GM12878 (cell line): ENCODE data around the gene RPS6KA5. TPM values are rescaled to one million over a fixed set of nuclear protein-coding genes. Genes with fewer than 3 reads are reported as not detected.

Experiments
- ATAC-seq: fragments of 200-7000 bp; cut with Tn5 transposase; 3 replicates; pipeline ENCODE4 v1.9.1; 2020; ENCODE audit warnings: mild to moderate bottlenecking, moderate library complexity
- BruUV-seq: library from RNA; stranded (reverse); fragments of 400-500 nt; replicated peaks from 2 replicates; lab custom pipeline; 2021; lab: Mats Ljungman, UMichigan
- CTCF ChIA-PET: fragments of 300-600 bp; sonication (Branson Sonifier 250); formaldehyde crosslinking; extraction: SDS; loops from one replicate; lab custom pipeline; 2021; ENCODE audit warnings: inconsistent platforms; lab: Yijun Ruan, JAX
- POLR2A ChIA-PET: fragments of 350-600 bp; formaldehyde crosslinking; extraction: SDS; loops from one replicate; lab custom pipeline; 2021; ENCODE audit warnings: inconsistent platforms; lab: Charles Lee
- RAD21 ChIA-PET: fragments of 300-600 bp; sonication (Branson Sonifier 250); formaldehyde crosslinking; loops from one replicate; lab custom pipeline; 2023; ENCODE audit warnings: antibody characterized with exemption; ENCODE audit not compliant: unreplicated experiment; lab: Charles Lee
- SMC1A ChIA-PET: fragments of 300-600 bp; sonication (Branson Sonifier 250); formaldehyde crosslinking; loops from one replicate; lab custom pipeline; 2023; ENCODE audit not compliant: unreplicated experiment, uncharacterized antibody; lab: Charles Lee
- DNase-seq: peaks from one replicate; pipeline ENCODE4 v3.0.0-alpha.2; 2011; ENCODE audit warnings: low read depth, low spot score
- FAIRE-seq: peaks from 3 replicates; lab custom pipeline; 2011; peaks lifted over from hg19 to GRCh38; lab: Jason Lieb, UNC
- H2AFZ ChIP-seq: 2 replicates; pipeline ENCODE4 v1.6.0; 2011; ENCODE audit warnings: low read depth, low read length, control low read depth; ENCODE audit not compliant: control insufficient read depth
- H3K27ac ChIP-seq: 2 replicates; pipeline ENCODE4 v1.5.1; 2011; ENCODE audit warnings: control low read depth; ENCODE audit not compliant: control insufficient read depth, insufficient read depth
- H3K27me3 ChIP-seq, 2 experiments: replicated peaks in 1 of 2; 2 replicates each; pipeline versions ENCODE4 v1.6.0 to v1.6.1; 2011; ENCODE audit warnings: low read length in 1 of 2; ENCODE audit not compliant: control insufficient read depth in 2 of 2, insufficient read depth in 2 of 2
- H3K36me3 ChIP-seq, 2 experiments: 2 replicates each; pipeline ENCODE4 v1.5.1; 2011; ENCODE audit warnings: low read length in 1 of 2; ENCODE audit not compliant: control insufficient read depth in 2 of 2, insufficient read depth in 2 of 2
- H3K4me1 ChIP-seq: 2 replicates; pipeline ENCODE4 v1.6.1; 2011; ENCODE audit warnings: mild to moderate bottlenecking, low read length, moderate library complexity, mixed read lengths; ENCODE audit not compliant: control insufficient read depth, insufficient read depth
- H3K4me2 ChIP-seq: 2 replicates; pipeline ENCODE4 v1.6.0; 2011; ENCODE audit warnings: control low read depth; ENCODE audit not compliant: control insufficient read depth, insufficient read depth
- H3K4me3 ChIP-seq: fragments of 200-600 bp; sonication (generic); 2 replicates; pipeline ENCODE4 v1.5.1; 2016
- H3K79me2 ChIP-seq: 2 replicates; pipeline ENCODE4 v1.6.0; 2011; ENCODE audit warnings: low read length; ENCODE audit not compliant: control insufficient read depth, insufficient read depth
- H3K9ac ChIP-seq: 2 replicates; pipeline ENCODE4 v1.8.0; 2011; ENCODE audit warnings: low read length, control low read depth, mixed read lengths; ENCODE audit not compliant: control insufficient read depth, insufficient read depth
- H3K9me3 ChIP-seq: replicated peaks from 3 replicates; pipeline ENCODE4 v1.5.1; 2011; ENCODE audit warnings: mild to moderate bottlenecking, low read length; ENCODE audit not compliant: control insufficient read depth, insufficient read depth
- H4K20me1 ChIP-seq: 2 replicates; pipeline ENCODE4 v1.6.0; 2011; ENCODE audit not compliant: control insufficient read depth, insufficient read depth
- BCLAF1 ChIP-seq: fragments of 450-650 bp; IDR thresholded peaks from 2 replicates; pipeline ENCODE4 v1.6.1; 2017; ENCODE audit warnings: antibody characterized with exemption, mild to moderate bottlenecking, moderate library complexity
- CHD1 ChIP-seq: IDR thresholded peaks from 2 replicates; pipeline ENCODE4 v1.6.1; 2012; ENCODE audit warnings: low read depth, low read length, improper control_type of control experiment
- ELK1 ChIP-seq: IDR thresholded peaks from 2 replicates; pipeline ENCODE4 v1.6.1; 2012; ENCODE audit warnings: low read depth, low read length, improper control_type of control experiment
- EP300 ChIP-seq, 2 experiments: fragments of 150-350 bp in 1 of 2; IDR thresholded peaks; 2 replicates each; pipeline ENCODE4 v1.6.1; 2011 to 2012; ENCODE audit warnings: low read depth in 2 of 2, low read length in 2 of 2, borderline replicate concordance in 1 of 2, improper control_type of control experiment in 1 of 2, inconsistent platforms in 1 of 2; ENCODE audit not compliant: control insufficient read depth in 1 of 2
- JUNB ChIP-seq: IDR thresholded peaks from 2 replicates; pipeline ENCODE4 v1.6.1; 2016; ENCODE audit warnings: antibody characterized with exemption, mild to moderate bottlenecking
- KAT2A ChIP-seq: conservative IDR thresholded peaks from 2 replicates; pipeline ENCODE4 v1.6.1; 2011; ENCODE audit warnings: low read depth, low read length; ENCODE audit not compliant: control insufficient read depth
- KDM1A ChIP-seq: fragments of 200-600 bp; sonication (generic); IDR thresholded peaks from 2 replicates; pipeline ENCODE4 v1.6.1; 2016; ENCODE audit warnings: borderline replicate concordance
- SUPT20H ChIP-seq: IDR thresholded peaks from 2 replicates; pipeline ENCODE4 v1.6.1; 2011; ENCODE audit warnings: low read depth, mild to moderate bottlenecking, low read length, moderate library complexity, borderline replicate concordance; ENCODE audit not compliant: control insufficient read depth
- TARDBP ChIP-seq: IDR thresholded peaks from 2 replicates; pipeline ENCODE4 v1.6.1; 2016; ENCODE audit warnings: borderline replicate concordance
- ZNF24 ChIP-seq: fragments of 450-650 bp; IDR thresholded peaks from 2 replicates; pipeline ENCODE4 v1.6.1; 2017; ENCODE audit warnings: antibody characterized with exemption, mild to moderate bottlenecking
- WGBS: methylation state at CpG from one replicate; pipeline ENCODE4 v1.1.6; 2016; ENCODE audit warnings: low lambda C conversion rate; ENCODE audit not compliant: insufficient replicate concordance, insufficient coverage; ENCODE audit errors: missing lambda C conversion rate; 5-methylcytosine and 5-hydroxymethylcytosine counted together
- in situ Hi-C: fragments of 300-500 bp; cut with MboI; formaldehyde crosslinking; loops from 9 replicates; pipeline ENCODE4 v1.14.3; 2018; ENCODE audit warnings: mixed read lengths
- intact Hi-C: fragments of 100-400 bp; cut with micrococcal nuclease; formaldehyde crosslinking; loops from one replicate; pipeline ENCODE4 v1.14.2; 2022; ENCODE audit not compliant: unreplicated experiment
- polyA plus RNA-seq, 11 experiments: library from polyadenylated mRNA; depleted of rRNA in 4 of 11; unstranded in 6 of 11; stranded (reverse) in 5 of 11; fragments of >200 nt; fragmentation: Nextera tagmentation in 4 of 11; fragmentation: Illumina TruSeq in 1 of 11; extraction: Ambion mirVana in 4 of 11; extraction: Trizol in 1 of 11; gene quantifications; 1 replicate in 1 of 11; 2 replicates in 10 of 11; pipeline versions ENCODE4 v1.2.1 to v1.2.3, GENCODE V29; 2011 to 2016; ENCODE audit warnings: inconsistent platforms in 2 of 11, missing spikeins in 2 of 11, low read depth in 1 of 11
- total RNA-seq, 4 experiments: library from RNA; depleted of rRNA in 3 of 4; stranded (reverse); fragments of >200 nt in 3 of 4; fragmentation: Illumina TruSeq in 1 of 4; extraction: Trizol in 1 of 4; gene quantifications; 2 replicates each; pipeline versions ENCODE4 v1.2.1 to v1.2.3, GENCODE V29; 2013 to 2021
- TF ChIP-seq, protein P1 (sequence below): IDR thresholded peaks from 2 replicates; pipeline ENCODE4 v1.6.1; 2011; ENCODE audit warnings: borderline replicate concordance, low read depth, mild to moderate bottlenecking, moderate library complexity, mixed read lengths, low read length; ENCODE audit not compliant: insufficient read depth; ENCODE audit errors: extremely low read length
- TF ChIP-seq, protein P2 (sequence below): fragments of 450-650 bp; IDR thresholded peaks from 2 replicates; pipeline ENCODE4 v1.6.1; 2017; ENCODE audit warnings: mild to moderate bottlenecking
- TF ChIP-seq, protein P3 (sequence below): fragments of 150-350 bp; IDR thresholded peaks from 2 replicates; pipeline ENCODE4 v1.6.1; 2016; ENCODE audit warnings: low read depth, low read length

Gene RPS6KA5
- total and polyA plus RNA-seq, 10 of the 15 experiments (the other 5 are each of a cell fraction or from before 2014, with no cell fraction given), result 1.4 to 7.0 (median 3.7) TPM

DNA sequence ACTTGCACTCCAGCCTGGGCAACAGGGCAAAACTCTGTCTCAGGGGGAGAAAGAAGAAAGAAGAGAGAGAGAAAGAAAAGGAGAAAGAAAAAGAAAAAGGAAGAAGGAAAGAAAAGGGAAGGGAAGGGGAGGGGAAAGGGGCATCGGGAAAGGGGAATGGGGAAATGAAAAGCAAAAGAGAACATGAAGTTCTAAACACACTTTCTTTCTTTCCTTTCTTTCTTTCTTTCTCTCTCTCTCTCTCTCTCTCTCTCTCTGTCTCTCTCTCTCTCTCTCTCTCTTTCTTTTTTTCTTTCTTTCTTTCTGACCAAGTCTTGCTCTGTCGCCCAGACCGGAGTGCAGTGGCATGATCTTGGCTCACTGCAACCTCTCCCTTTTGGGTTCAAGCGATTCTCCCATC lies 76.9 kb downstream of the RPS6KA5 start:
- Histone ChIP-seq H3K4me3 (no peak overlapping the region), H3K4me1 (peaks cover 14% of the 10 kb centered on the region), H3K27ac (no peak overlapping the region), H3K36me3 (no peaks in the 10 kb centered on the region), H3K79me2 (no peaks in the 10 kb centered on the region), H3K9ac (no peak overlapping the region), H3K27me3 (no peaks in the 10 kb centered on the region), H3K9me3 (no peaks in the 10 kb centered on the region), H2AFZ (no peak overlapping the region), H4K20me1 (no peaks in the 10 kb centered on the region), H3K4me2 (no peak overlapping the region)
- no TSS peak for BruUV-seq
- ATAC-seq (no peak), DNase-seq (no peak), FAIRE-seq (no peak)
- ChIA-PET CTCF (interaction anchor here (1.0 to 2.3 kb wide), 3 partner anchors 81 to 192 kb away, joined by 4 to 11 read pairs (median 8); no protein-coding TSS in a partner anchor), SMC1A (interaction anchor here (1.1 to 1.9 kb wide), 3 partner anchors 17 to 189 kb away, joined by 3 to 9 read pairs (median 4); no protein-coding TSS in a partner anchor), RAD21 (interaction anchor here (1.9 kb wide), 1 partner anchor 81 kb away, joined by 6 read pairs; no protein-coding TSS in a partner anchor), POLR2A (interaction anchor here (0.8 kb wide), 1 partner anchor 78 kb away, joined by 4 read pairs; no protein-coding TSS in a partner anchor)
- intact Hi-C loops (loop anchor here (10.0 kb wide), 1 partner anchor 161 kb away; no protein-coding TSS in a partner anchor), in situ Hi-C loops (no loop called here)
- WGBS, result 79% methylated on average over 4 of the region's 4 CpGs
- TF ChIP-seq, protein P1, sequence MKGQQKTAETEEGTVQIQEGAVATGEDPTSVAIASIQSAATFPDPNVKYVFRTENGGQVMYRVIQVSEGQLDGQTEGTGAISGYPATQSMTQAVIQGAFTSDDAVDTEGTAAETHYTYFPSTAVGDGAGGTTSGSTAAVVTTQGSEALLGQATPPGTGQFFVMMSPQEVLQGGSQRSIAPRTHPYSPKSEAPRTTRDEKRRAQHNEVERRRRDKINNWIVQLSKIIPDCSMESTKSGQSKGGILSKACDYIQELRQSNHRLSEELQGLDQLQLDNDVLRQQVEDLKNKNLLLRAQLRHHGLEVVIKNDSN, result no peak
- TF ChIP-seq KDM1A (no peak), JUNB (no peak), EP300 (IDR thresholded peaks at IDR 0.05; ENCODE audit: borderline replicate concordance in 1 of 2, control insufficient read depth in 1 of 2, low read depth in 2 of 2, low read length in 2 of 2) (no peak), ELK1 (no peak), ZNF24 (no peak), CHD1 (no peak), TARDBP (no peak), BCLAF1 (no peak), KAT2A (no peak), SUPT20H (no peak)
- TF ChIP-seq, protein P2, sequence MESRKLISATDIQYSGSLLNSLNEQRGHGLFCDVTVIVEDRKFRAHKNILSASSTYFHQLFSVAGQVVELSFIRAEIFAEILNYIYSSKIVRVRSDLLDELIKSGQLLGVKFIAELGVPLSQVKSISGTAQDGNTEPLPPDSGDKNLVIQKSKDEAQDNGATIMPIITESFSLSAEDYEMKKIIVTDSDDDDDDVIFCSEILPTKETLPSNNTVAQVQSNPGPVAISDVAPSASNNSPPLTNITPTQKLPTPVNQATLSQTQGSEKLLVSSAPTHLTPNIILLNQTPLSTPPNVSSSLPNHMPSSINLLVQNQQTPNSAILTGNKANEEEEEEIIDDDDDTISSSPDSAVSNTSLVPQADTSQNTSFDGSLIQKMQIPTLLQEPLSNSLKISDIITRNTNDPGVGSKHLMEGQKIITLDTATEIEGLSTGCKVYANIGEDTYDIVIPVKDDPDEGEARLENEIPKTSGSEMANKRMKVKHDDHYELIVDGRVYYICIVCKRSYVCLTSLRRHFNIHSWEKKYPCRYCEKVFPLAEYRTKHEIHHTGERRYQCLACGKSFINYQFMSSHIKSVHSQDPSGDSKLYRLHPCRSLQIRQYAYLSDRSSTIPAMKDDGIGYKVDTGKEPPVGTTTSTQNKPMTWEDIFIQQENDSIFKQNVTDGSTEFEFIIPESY, result no peak
- TF ChIP-seq, protein P3, sequence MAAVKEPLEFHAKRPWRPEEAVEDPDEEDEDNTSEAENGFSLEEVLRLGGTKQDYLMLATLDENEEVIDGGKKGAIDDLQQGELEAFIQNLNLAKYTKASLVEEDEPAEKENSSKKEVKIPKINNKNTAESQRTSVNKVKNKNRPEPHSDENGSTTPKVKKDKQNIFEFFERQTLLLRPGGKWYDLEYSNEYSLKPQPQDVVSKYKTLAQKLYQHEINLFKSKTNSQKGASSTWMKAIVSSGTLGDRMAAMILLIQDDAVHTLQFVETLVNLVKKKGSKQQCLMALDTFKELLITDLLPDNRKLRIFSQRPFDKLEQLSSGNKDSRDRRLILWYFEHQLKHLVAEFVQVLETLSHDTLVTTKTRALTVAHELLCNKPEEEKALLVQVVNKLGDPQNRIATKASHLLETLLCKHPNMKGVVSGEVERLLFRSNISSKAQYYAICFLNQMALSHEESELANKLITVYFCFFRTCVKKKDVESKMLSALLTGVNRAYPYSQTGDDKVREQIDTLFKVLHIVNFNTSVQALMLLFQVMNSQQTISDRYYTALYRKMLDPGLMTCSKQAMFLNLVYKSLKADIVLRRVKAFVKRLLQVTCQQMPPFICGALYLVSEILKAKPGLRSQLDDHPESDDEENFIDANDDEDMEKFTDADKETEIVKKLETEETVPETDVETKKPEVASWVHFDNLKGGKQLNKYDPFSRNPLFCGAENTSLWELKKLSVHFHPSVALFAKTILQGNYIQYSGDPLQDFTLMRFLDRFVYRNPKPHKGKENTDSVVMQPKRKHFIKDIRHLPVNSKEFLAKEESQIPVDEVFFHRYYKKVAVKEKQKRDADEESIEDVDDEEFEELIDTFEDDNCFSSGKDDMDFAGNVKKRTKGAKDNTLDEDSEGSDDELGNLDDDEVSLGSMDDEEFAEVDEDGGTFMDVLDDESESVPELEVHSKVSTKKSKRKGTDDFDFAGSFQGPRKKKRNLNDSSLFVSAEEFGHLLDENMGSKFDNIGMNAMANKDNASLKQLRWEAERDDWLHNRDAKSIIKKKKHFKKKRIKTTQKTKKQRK, result no peak
